B cell (primary cell): ENCODE measurements around the gene GSG1L. TPM values are rescaled to one million over a fixed set of nuclear protein-coding genes. Genes with fewer than 3 reads are reported as not detected.
"Not testable (repeated sequence)": the region's sequence is repeated elsewhere in the genome, so short reads cannot be mapped to it uniquely, and the experiment has no call there.

Source experiments
- ATAC-seq: fragments of 200-7000 bp; cut with Tn5 transposase; one replicate; pipeline ENCODE4 v1.10.0; 2021; ENCODE audit warnings: low read depth, mild to moderate bottlenecking, moderate number of reproducible peaks, moderate library complexity
- CTCF ChIA-PET: fragments of 350-600 bp; sonication (Branson Sonifier 250); formaldehyde crosslinking; loops from one replicate; lab custom pipeline; 2021; ENCODE audit warnings: antibody characterized with exemption, inconsistent platforms; lab: Charles Lee
- POLR2A ChIA-PET: fragments of 350-600 bp; sonication (Branson Sonifier 250); formaldehyde crosslinking; loops from one replicate; lab custom pipeline; 2021; ENCODE audit warnings: antibody characterized with exemption; lab: Charles Lee
- DNase-seq: peaks from one replicate; pipeline ENCODE4 v3.0.0; 2013
- H2AFZ ChIP-seq: 2 replicates; pipeline ENCODE4 v1.6.1; 2012; ENCODE audit warnings: mild to moderate bottlenecking, low read depth, low read length; ENCODE audit not compliant: insufficient read depth, poor library complexity, severe bottlenecking
- H3K27ac ChIP-seq, 2 donors: 1 replicate in 1 of 2; 2 replicates in 1 of 2; pipeline ENCODE4 v1.5.1; 2012 to 2013; ENCODE audit warnings: low read length in 2 of 2, mild to moderate bottlenecking in 2 of 2, moderate library complexity in 1 of 2
- H3K27me3 ChIP-seq, 4 experiments: fragments of 200-600 bp in 1 of 4; sonication (generic) in 1 of 4; replicated peaks in 1 of 4; 1 replicate in 2 of 4; 2 replicates in 2 of 4; pipeline versions ENCODE4 v1.6.1 to v1.7.0; 2013 to 2016; ENCODE audit warnings: low read length in 3 of 4, mild to moderate bottlenecking in 2 of 4, mixed read lengths in 1 of 4, moderate library complexity in 1 of 4; ENCODE audit not compliant: insufficient read depth in 4 of 4, control insufficient read depth in 3 of 4; ENCODE audit errors: control extremely low read depth in 1 of 4
- H3K36me3 ChIP-seq, 2 experiments: replicated peaks in 1 of 2; 1 replicate in 1 of 2; 2 replicates in 1 of 2; pipeline versions ENCODE4 v1.6.1 to v1.7.1; 2013; ENCODE audit warnings: low read length in 1 of 2; ENCODE audit not compliant: insufficient read depth in 2 of 2, control insufficient read depth in 1 of 2; ENCODE audit errors: control extremely low read depth in 1 of 2, extremely low read depth in 1 of 2
- H3K4me1 ChIP-seq, 2 donors: fragments of 200-600 bp in 1 of 2; sonication (generic) in 1 of 2; 1 replicate in 1 of 2; 2 replicates in 1 of 2; pipeline versions ENCODE4 v1.5.1 to v1.6.1; 2013 to 2017; ENCODE audit warnings: low read length in 2 of 2; ENCODE audit not compliant: control insufficient read depth in 2 of 2, insufficient read depth in 2 of 2
- H3K4me2 ChIP-seq: replicated peaks from 2 replicates; pipeline ENCODE3; 2012; ENCODE audit warnings: mild to moderate bottlenecking, low read depth, low read length; ENCODE audit not compliant: poor library complexity, severe bottlenecking
- H3K4me3 ChIP-seq, 5 experiments: fragments of 200-600 bp in 1 of 5; sonication (generic) in 1 of 5; 1 replicate in 3 of 5; 2 replicates in 2 of 5; pipeline versions ENCODE4 v1.5.1 to v1.7.0; 2011 to 2016; ENCODE audit warnings: low read length in 4 of 5, mild to moderate bottlenecking in 4 of 5, low read depth in 2 of 5, control low read depth in 1 of 5, moderate library complexity in 1 of 5; ENCODE audit not compliant: insufficient read depth in 1 of 5; ENCODE audit errors: control extremely low read depth in 1 of 5, extremely low read depth in 1 of 5
- H3K79me2 ChIP-seq: fragments of 200-600 bp; sonication (generic); one replicate; pipeline ENCODE4 v1.6.0; 2016; ENCODE audit warnings: low read length; ENCODE audit not compliant: control insufficient read depth, insufficient read depth
- H3K9ac ChIP-seq: fragments of 200-600 bp; sonication (generic); 2 replicates; pipeline ENCODE4 v1.6.1; 2017; ENCODE audit warnings: mild to moderate bottlenecking, low read length, moderate library complexity
- H3K9me3 ChIP-seq, 3 donors: one replicate each; pipeline versions ENCODE4 v1.6.1 to v1.7.1; 2013; ENCODE audit warnings: low read length in 2 of 3; ENCODE audit not compliant: control insufficient read depth in 2 of 3, insufficient read depth in 1 of 3; ENCODE audit errors: control extremely low read depth in 1 of 3
- H4K20me1 ChIP-seq: 2 replicates; pipeline ENCODE4 v1.6.0; 2012; ENCODE audit warnings: mild to moderate bottlenecking, low read length; ENCODE audit not compliant: insufficient read depth, control insufficient read depth, poor library complexity, severe bottlenecking
- H3K27ac Mint-ChIP-seq: one replicate; pipeline ENCODE4 v1.8.0; 2021; ENCODE audit warnings: mixed read lengths
- H3K27me3 Mint-ChIP-seq: one replicate; pipeline ENCODE4 v1.8.0; 2021; ENCODE audit warnings: mixed read lengths
- H3K4me1 Mint-ChIP-seq: one replicate; pipeline ENCODE4 v1.8.0; 2021; ENCODE audit warnings: mixed read lengths
- H3K4me3 Mint-ChIP-seq: one replicate; pipeline ENCODE4 v1.8.0; 2021; ENCODE audit warnings: mixed read lengths
- H3K9me3 Mint-ChIP-seq: one replicate; pipeline ENCODE4 v1.8.0; 2022; ENCODE audit warnings: mixed read lengths; ENCODE audit not compliant: insufficient read depth
- CTCF ChIP-seq: fragments of 200-600 bp; IDR thresholded peaks from one replicate; pipeline ENCODE4 v1.8.0; 2022; ENCODE audit warnings: antibody characterized with exemption, mild to moderate bottlenecking
- EZH2 ChIP-seq: IDR thresholded peaks from 2 replicates; pipeline ENCODE4 v1.6.1; 2012; ENCODE audit warnings: borderline replicate concordance, low read depth, mild to moderate bottlenecking, moderate library complexity, low read length; ENCODE audit not compliant: insufficient read depth, poor library complexity, severe bottlenecking
- WGBS: methylation state at CpG from one replicate; pipeline ENCODE4 v1.1.5; 2013; ENCODE audit warnings: missing lambda C conversion rate; ENCODE audit not compliant: insufficient coverage; 5-methylcytosine and 5-hydroxymethylcytosine counted together
- intact Hi-C: fragments of 100-400 bp; cut with micrococcal nuclease; formaldehyde crosslinking; loops from one replicate; pipeline ENCODE4 v1.10.0; 2022
- polyA plus RNA-seq: library from polyadenylated mRNA; depleted of rRNA; stranded (reverse); fragments of >200 nt; gene quantifications from 2 replicates; pipeline ENCODE4 v1.2.3, GENCODE V29; 2012
- total RNA-seq, 2 donors: library from RNA; stranded (reverse); fragments of 120-200 nt in 1 of 2; gene quantifications; 1 replicate in 1 of 2; 2 replicates in 1 of 2; pipeline versions ENCODE4 v1.2.3 to v1.2.4, GENCODE V29; 2013 to 2022

GSG1L gene
- total and polyA plus RNA-seq, 2 donors (not counting 1 experiment from before 2014, with no cell fraction given), result 0.01 TPM; not detected in 1

GRCh38 chr16:27745348-27745747, 318.2 kb downstream of the GSG1L start:
- Histone ChIP-seq H3K27me3 (no peaks in the 10 kb centered on the region), H3K36me3 (peaks cover 0 to 4% of the 10 kb centered on the region in 2 experiments), H4K20me1 (no peaks in the 10 kb centered on the region), H3K27ac (no peak overlapping the region), H3K9me3 (no peaks in the 10 kb centered on the region), H3K79me2 (no peaks in the 10 kb centered on the region), H2AFZ (no peak overlapping the region), H3K4me1 (no peaks in the 10 kb centered on the region), H3K4me3 (no peak overlapping the region), H3K4me2 (no peak overlapping the region), H3K9ac (no peak overlapping the region)
- CTCF ChIA-PET, result no interaction called here
- Mint-ChIP-seq H3K27ac (no peak overlapping the region), H3K27me3 (no peaks in the 10 kb centered on the region), H3K4me3 (no peak overlapping the region), H3K9me3 (peaks cover 2% of the 10 kb centered on the region), H3K4me1 (peaks cover 4% of the 10 kb centered on the region)
- no peak for DNase-seq
- intact Hi-C loops, result no loop called here
- POLR2A ChIA-PET, result no interaction called here
- 76% methylated on average over 2 of the region's 3 CpGs for WGBS
- TF ChIP-seq EZH2, result no peak
- TF ChIP-seq CTCF, result no peak
- no peak for ATAC-seq

- DNase-seq (no peak), ATAC-seq (no peak)
- Histone ChIP-seq H4K20me1 (no peaks in the 10 kb centered on the region), H3K4me1 (no peaks in the 10 kb centered on the region), H3K4me3 (no peak overlapping the region), H3K36me3 (peaks cover 0 to 5% of the 10 kb centered on the region in 2 experiments), H3K9ac (no peak overlapping the region), H3K4me2 (no peak overlapping the region), H2AFZ (no peak overlapping the region), H3K79me2 (no peaks in the 10 kb centered on the region), H3K27ac (no peak overlapping the region), H3K27me3 (no peaks in the 10 kb centered on the region), H3K9me3 (no peaks in the 10 kb centered on the region)
- Mint-ChIP-seq H3K4me3 (no peak overlapping the region), H3K4me1 (peaks cover 3% of the 10 kb centered on the region), H3K27ac (no peak overlapping the region), H3K27me3 (no peaks in the 10 kb centered on the region), H3K9me3 (peaks cover 2% of the 10 kb centered on the region)
- CTCF ChIA-PET, result no interaction called here
- no peak for TF ChIP-seq CTCF
- no peak for TF ChIP-seq EZH2
- WGBS, result 85% methylated on average over 2 of the region's 5 CpGs
- POLR2A ChIA-PET, result no interaction called here
- intact Hi-C loops, result no loop called here
Measured at GRCh38 chr16:27743963-27744362, 319.6 kb downstream of the GSG1L start.

GRCh38 chr16:27743001-27743400, 320.5 kb downstream of the GSG1L start:
- WGBS, result no CpG with 5 or more reads among the region's 3 CpGs
- H4K20me1 ChIP-seq, H3K9me3 Mint-ChIP-seq, H3K4me1 Mint-ChIP-seq, H3K4me3 Mint-ChIP-seq, POLR2A ChIA-PET, intact Hi-C loops, H3K36me3 ChIP-seq, ATAC-seq, H3K27ac ChIP-seq, H3K27me3 Mint-ChIP-seq, H3K4me2 ChIP-seq, H3K9me3 ChIP-seq, H3K27me3 ChIP-seq, CTCF ChIA-PET, H2AFZ ChIP-seq, H3K4me3 ChIP-seq, H3K4me1 ChIP-seq, H3K27ac Mint-ChIP-seq, DNase-seq, H3K9ac ChIP-seq, H3K79me2 ChIP-seq: not testable (repeated sequence)
